Measurements from ENCODE around the gene SYTL4.

The SYTL4 gene

GRCh38 chrX:100625985-100626491 lies 105.9 kb downstream of the SYTL4 start:
- peak overlapping the region; percentile 35 for H3K4me2 ChIP-seq (ENCODE audit: low read depth, low read length, poor library complexity, severe bottlenecking)
- no peaks in the 10 kb centered on the region for H3K79me2 ChIP-seq (ENCODE audit: insufficient read depth, low read length)
- peaks cover 18% of the 10 kb centered on the region for H3K27me3 ChIP-seq (ENCODE audit: insufficient read depth, low read length, poor library complexity, severe bottlenecking)
- H2AFZ ChIP-seq (ENCODE audit: low read length), result no peak overlapping the region
- no peaks in the 10 kb centered on the region for H3K9me2 ChIP-seq (replicated peaks; ENCODE audit: low read depth, low read length)
- no peak overlapping the region for H3K4me3 ChIP-seq (ENCODE audit: low read length, poor library complexity, severe bottlenecking)
- TF ChIP-seq, protein P1, sequence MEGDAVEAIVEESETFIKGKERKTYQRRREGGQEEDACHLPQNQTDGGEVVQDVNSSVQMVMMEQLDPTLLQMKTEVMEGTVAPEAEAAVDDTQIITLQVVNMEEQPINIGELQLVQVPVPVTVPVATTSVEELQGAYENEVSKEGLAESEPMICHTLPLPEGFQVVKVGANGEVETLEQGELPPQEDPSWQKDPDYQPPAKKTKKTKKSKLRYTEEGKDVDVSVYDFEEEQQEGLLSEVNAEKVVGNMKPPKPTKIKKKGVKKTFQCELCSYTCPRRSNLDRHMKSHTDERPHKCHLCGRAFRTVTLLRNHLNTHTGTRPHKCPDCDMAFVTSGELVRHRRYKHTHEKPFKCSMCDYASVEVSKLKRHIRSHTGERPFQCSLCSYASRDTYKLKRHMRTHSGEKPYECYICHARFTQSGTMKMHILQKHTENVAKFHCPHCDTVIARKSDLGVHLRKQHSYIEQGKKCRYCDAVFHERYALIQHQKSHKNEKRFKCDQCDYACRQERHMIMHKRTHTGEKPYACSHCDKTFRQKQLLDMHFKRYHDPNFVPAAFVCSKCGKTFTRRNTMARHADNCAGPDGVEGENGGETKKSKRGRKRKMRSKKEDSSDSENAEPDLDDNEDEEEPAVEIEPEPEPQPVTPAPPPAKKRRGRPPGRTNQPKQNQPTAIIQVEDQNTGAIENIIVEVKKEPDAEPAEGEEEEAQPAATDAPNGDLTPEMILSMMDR (conservative IDR thresholded peaks at IDR 0.05; ENCODE audit: low read length), result no peak
- TF ChIP-seq EZH2phosphoT487 (IDR thresholded peaks at IDR 0.05; ENCODE audit: borderline replicate concordance), result no peak
- H3K9ac ChIP-seq (ENCODE audit: low read depth, low read length, poor library complexity, severe bottlenecking), result no peak overlapping the region
- H3F3A ChIP-seq (ENCODE audit: low read depth), result no peaks in the 10 kb centered on the region; the same call in 1 of the 2 replicates
- no peaks in the 10 kb centered on the region for H3K36me3 ChIP-seq (ENCODE audit: insufficient read depth, low read length)
- H3K4me1 ChIP-seq (ENCODE audit: insufficient read depth, low read length, poor library complexity, severe bottlenecking), result peaks cover 6% of the 10 kb centered on the region
- no peaks in the 10 kb centered on the region for H4K20me1 ChIP-seq (ENCODE audit: insufficient read depth, low read length, poor library complexity, severe bottlenecking)
- no peaks in the 10 kb centered on the region for H3K9me3 ChIP-seq (ENCODE audit: insufficient read depth, low read depth, low read length)
